Measurements from ENCODE around the gene NFIA.
A peak's percentile ranks its signal among the peaks of the same experiment; 100 is the strongest.

Gene NFIA

GRCh38 chr1:61082311-61083012 is at the start of gene NFIA:
TSS of gene NFIA (plus strand) at chr1:61082561.
- DNase-seq = peak; percentile 21

- no peak for DNase-seq
Observed at GRCh38 chr1:61035880-61036279, 46.5 kb upstream of the NFIA start.

- DNase-seq = no peak
Observed at GRCh38 chr1:61042466-61043009, 39.8 kb upstream of the NFIA start.

- DNase-seq = peak; percentile 85
Observed at GRCh38 chr1:61043010-61043820, 39.1 kb upstream of the NFIA start.

GRCh38 chr1:61046434-61046833 is 35.9 kb upstream of the NFIA start:
- DNase-seq = no peak

GRCh38 chr1:61047061-61047460 is 35.3 kb upstream of the NFIA start:
- DNase-seq = no peak

GRCh38 chr1:61049850-61050540 is 32.4 kb upstream of the NFIA start:
- DNase-seq = peak; percentile 91

- DNase-seq = no peak
Observed at GRCh38 chr1:61050541-61051442, 31.6 kb upstream of the NFIA start.

GRCh38 chr1:61051443-61051718 is 31.0 kb upstream of the NFIA start:
- no peak for DNase-seq

- no peak for DNase-seq
Observed at GRCh38 chr1:61051719-61052394, 30.5 kb upstream of the NFIA start.

GRCh38 chr1:61052395-61053225 is 29.8 kb upstream of the NFIA start:
- DNase-seq = no peak

- DNase-seq = no peak
Observed at GRCh38 chr1:61053226-61053711, 29.1 kb upstream of the NFIA start.

- no peak for DNase-seq
Observed at GRCh38 chr1:61053712-61054600, 28.4 kb upstream of the NFIA start.

GRCh38 chr1:61054601-61054993 is 27.8 kb upstream of the NFIA start:
- DNase-seq = no peak

GRCh38 chr1:61055110-61055614 is 27.2 kb upstream of the NFIA start:
- DNase-seq = no peak

GRCh38 chr1:61056196-61056572 is 26.2 kb upstream of the NFIA start:
- no peak for DNase-seq

GRCh38 chr1:61056573-61057439 is 25.6 kb upstream of the NFIA start:
- DNase-seq = no peak

GRCh38 chr1:61058483-61059245 is 23.7 kb upstream of the NFIA start:
- DNase-seq = no peak

All from stimulated activated CD4-positive, alpha-beta T cell treated with anti-CD3 and anti-CD28 coated beads, Interleukin-4, amount 100 ng/mL, for 24 hours (primary cell).